Left renal pelvis (tissue), 4 donors: ENCODE results near the gene OR1L6. TPM values are rescaled to one million over a fixed set of nuclear protein-coding genes. Genes with fewer than 3 reads are reported as not detected.

Source experiments
- DNase-seq, 4 donors: peaks; one replicate each; pipeline ENCODE4 v3.0.0-alpha.2; 2013; ENCODE audit warnings: low read depth in 4 of 4, low spot score in 3 of 4
- polyA plus RNA-seq, 4 donors: library from polyadenylated mRNA; unstranded; fragments of 120-200 nt; gene quantifications; one replicate each; pipeline ENCODE4 v1.2.1, GENCODE V29; 2013; ENCODE audit not compliant: insufficient read length in 4 of 4

OR1L6 gene, protein sequence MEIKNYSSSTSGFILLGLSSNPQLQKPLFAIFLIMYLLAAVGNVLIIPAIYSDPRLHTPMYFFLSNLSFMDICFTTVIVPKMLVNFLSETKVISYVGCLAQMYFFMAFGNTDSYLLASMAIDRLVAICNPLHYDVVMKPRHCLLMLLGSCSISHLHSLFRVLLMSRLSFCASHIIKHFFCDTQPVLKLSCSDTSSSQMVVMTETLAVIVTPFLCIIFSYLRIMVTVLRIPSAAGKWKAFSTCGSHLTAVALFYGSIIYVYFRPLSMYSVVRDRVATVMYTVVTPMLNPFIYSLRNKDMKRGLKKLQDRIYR
- not detected for polyA plus RNA-seq

DNA sequence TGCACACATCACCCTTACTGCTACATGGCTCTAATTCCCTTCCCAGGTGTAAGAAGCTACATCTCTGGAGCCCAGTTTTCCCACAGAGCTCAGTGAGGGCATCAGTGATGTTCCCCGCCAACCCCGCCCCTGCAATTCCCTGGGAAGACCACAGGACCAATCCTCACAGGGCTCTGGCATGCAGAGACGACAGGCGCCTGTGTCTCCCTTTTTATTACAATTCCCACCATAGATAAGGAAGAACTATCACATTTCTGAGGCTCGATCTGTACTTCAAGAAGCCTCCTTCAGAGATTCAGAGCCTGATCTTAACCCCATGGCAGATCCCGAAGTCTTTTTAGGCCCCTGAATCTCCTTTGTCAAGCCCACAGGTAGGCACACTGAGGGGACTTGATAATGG lies at the start of gene OR1L6:
OR1L6 (plus strand) TSS at position 301 of the 400 bp plus-strand sequence. CDS start 7,545 bp downstream, outside the sequence.
- DNase-seq, result no peak

DNA sequence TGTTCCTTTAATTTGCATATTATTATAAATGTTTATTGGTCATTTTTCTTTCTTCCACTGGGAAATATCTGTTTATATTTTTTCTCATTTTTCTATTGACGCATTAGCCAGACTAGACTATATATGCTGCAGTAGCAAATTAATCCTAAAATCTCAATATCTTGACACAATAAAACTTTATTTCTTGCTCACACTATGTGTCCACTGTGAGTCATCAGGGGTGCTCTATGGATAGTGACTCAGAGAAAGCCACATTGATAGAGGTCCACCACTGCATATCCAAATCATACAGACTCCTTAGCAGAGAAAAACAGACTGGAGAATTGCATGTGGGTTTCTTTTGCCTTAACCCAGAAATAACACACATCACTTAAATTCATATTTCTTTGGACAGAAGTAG lies 46.4 kb upstream of the OR1L6 start:
- DNase-seq, result no peak

DNA sequence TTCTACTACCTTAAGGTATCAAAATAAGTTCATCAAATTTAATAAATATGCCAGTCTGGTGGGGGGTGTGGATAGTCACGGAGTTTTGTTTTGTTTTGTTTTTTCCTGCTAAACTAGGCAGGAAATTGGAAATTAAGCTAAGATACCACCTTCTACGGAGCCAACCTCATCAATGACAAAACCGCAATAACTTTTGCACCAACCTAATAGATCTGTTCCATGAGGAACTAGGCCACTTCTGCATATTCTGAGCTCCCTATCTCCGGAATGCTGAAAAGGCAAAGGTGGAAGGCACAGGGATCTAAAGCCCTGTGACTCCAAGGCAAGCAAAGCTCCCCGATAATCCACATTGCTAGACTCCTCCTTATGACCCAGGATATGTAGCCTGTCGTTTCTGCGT lies 24.1 kb upstream of the OR1L6 start:
- no peak for DNase-seq

DNA sequence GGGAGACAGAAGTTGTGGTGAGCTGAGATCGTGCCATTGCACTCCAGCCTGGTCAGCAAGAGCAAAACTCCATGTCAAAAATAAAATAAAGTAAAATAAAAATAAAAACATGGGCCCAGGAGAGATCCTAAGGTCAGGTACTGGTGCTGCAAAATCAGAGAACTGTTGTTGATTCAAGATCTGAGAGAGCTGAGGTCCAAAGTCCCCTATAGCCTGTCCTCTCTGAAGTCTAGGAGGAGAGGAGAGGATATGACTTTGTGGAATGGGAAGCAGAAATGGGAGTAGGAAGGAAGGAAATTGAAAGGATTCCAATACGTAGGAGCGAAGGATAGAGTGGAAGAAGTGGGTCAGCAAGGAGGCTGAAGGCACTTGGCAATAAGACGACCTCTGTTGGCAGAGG lies 22.9 kb upstream of the OR1L6 start:
- no peak for DNase-seq

DNA sequence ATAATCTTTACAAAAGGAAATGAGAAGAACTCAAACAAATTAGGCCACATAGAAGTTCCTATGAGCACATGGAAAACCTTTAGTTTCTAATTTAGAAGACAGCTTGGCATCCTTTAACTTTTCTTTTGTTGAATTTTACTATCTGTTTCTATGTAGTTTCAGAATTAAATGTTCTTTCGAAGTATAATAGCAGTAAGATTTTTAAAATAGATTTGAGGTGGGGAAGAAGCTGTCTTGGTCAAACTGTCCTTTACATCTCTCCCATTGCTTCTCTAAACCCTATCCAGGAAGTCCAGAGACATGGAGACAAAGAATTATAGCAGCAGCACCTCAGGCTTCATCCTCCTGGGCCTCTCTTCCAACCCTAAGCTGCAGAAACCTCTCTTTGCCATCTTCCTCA lies 18.4 kb upstream of the OR1L6 start, which contains the start of gene OR1L4:
OR1L4 (plus strand) TSS at position 301 of the 400 bp plus-strand sequence; CDS start at position 301, 0 bp downstream.
- DNase-seq, result no peak

DNA sequence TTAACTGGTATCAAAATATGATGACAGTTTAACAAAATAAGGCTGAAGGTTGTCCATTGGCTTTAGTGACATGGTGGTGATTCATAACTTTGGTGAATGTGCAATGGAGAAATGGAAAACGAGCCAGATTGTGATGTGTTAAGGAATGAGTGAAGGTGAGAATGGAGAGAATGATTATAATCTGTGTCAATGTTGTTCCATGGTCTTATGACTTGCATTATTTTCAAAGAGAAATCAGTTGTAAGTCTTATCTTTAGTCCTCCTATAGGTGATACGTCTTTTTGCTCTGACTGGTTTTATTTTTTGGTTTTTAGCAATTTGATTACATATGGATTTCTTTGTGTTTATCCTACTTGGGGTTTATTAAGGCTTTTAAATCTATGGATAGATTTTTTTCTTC lies 12.7 kb downstream of the OR1L6 start:
- DNase-seq, result no peak

DNA sequence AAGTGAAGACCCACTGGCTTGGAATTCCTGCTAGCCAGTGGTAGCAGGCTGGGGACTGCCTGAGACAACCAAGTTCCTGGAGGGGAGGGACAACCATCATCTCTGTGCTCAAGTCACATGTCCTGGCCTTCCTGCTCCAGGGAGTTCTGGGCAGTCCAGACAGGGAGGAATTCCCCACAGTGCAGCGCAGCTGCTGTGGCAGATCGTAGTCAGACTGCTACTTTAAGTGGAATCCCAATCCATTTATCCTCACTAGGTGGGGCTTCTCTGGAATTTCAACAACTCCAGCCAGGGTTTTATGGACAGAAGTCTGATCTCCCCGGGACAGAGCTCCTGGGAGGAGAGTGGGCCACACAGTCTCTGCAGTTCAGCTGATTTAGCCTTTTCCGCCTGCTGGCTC lies 25.7 kb downstream of the OR1L6 start:
- DNase-seq, result no peak

DNA sequence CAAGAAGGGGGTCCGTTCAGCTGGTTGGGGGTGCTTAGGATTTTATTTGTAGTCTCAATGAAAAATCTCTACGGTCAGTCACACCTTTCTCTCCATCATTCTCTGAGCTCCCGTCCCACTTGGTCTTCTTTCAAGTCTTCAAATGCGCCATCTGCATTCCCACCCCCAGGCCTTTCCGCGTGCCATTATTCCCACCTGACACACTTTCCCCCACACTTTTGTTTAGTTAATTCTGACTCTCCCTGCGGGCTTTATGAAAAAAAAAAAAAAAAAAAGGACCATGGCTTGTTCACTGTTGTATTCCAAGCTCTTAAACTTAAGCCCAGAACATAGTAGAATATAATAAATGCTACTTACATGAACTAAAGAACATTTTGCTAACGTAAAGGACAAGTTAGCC lies 34.9 kb downstream of the OR1L6 start:
- no peak for DNase-seq

DNA sequence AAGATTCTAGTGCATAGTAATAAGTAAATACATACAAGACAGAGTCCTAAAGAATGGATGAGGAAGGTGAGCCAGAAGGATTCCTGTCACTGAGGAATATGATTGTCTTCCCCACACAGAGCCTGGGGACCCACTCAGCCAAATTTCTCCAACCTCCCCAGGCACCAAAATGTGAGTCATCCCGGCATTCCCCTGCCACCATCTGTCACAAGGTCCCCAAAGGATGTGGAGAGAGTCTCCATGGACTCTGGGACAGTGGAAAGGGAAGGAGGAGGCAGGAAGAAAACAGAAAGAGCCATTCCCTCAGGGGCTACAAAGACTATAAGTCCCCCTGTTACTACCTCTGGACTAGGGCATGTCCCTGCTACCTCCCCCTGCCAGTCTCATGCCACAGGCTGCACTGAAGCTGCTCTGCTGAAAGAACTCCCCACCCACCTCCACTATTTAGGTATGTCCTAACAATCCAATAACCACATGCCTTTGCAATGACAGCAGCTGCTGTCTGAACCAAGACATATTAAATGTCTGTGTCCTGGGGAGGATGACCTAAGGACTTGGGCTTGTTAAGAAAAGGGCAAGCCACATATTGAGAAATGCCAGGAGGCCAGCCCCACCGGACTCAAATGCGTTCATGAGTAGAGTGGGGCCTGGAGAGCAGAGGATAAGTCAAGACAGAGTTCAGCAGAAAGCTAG lies 36.0 kb downstream of the OR1L6 start:
- DNase-seq, result no peak

DNA sequence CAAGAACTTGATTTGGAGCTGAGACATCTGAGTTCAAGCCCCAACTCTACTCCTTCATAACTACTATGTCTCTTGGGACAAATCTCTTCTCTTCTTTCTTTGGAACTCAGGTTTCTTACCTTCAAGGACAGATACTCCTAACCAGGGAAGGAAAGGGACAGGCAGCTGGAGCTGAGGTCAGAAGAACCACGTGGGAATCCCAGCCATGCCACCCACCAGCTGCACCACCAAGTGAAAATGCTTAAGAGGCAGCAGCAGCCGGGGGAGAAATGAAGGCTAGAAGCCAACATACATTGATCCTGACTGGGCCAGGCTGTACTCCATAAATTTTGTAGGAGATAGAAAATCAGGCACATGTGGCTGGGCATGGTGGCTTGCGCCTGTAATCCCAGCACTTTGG lies 37.1 kb downstream of the OR1L6 start:
- DNase-seq, result no peak

DNA sequence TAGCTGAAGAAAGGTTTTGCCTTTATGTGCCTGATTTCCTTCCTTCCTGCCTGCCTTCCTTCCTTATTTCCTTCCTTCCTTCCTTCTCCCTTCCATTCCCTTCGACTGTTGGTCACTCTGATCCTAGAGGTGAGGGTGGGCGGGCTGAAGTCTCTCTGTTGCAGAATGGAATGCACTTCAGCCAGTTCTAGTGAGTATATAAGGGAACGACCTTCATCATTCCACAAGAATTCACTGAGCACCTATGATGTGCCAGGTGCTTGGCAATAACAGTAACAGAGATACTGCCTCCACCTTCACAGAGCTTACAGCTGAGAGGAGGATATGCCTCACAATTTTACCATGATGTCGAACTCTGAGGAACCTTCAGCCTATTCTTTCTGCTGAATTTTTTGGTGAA lies 37.9 kb downstream of the OR1L6 start:
- DNase-seq, result no peak

DNA sequence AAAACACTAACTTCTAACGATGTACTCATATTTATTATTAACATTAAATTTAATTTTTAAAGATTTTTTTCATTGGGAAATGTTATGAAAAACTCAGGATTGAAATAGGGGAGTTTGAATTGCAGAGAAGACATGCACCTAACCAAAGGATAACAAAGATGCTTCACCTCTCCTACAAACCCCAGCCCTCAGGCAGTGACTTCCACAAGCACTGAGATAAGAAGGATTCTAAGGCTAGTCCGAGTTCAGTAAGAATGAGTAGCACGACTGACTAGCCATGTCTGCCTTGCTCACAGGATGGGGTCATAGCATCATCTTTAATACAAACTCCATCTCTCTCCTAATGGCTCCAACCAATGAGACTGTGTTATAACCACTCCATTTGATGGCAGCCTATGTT lies 39.6 kb downstream of the OR1L6 start:
- no peak for DNase-seq

DNA sequence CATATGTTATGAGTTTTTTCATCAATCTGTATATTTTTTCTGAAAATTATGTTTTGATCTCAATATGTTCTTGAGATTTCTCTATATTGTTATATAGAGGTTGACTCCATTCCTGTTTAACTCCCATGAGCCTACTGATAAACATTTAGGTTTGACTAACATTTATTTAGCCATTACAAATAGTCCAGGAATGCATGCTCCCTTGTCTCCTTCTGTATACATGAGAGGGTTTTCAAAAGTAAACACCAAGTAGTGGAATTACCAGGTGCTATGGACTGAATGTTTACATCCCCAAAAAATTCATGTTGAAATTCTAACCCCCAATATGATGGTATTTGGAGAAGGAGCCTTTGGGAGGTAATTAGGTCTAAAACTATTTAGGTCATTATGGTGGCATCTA lies 43.2 kb downstream of the OR1L6 start:
- DNase-seq, result no peak

DNA sequence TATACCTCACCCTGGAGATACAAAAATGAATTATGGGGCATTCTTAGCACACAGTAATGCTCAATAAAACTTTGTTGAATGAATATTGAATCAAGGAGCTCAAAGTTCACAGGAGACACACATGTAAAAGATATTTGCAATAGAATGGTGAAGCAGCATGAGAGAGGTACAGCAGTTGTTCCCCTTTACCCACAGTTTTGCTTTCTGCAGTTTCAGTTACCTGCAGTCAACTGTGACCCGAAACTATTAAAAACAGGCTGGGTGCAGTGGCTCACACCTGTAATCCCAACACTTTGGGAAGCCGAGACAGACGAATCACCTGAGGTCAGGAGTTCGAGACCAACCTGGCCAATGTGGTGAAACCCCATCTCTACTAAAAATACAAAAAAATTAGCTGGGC lies 44.2 kb downstream of the OR1L6 start:
- no peak for DNase-seq

DNA sequence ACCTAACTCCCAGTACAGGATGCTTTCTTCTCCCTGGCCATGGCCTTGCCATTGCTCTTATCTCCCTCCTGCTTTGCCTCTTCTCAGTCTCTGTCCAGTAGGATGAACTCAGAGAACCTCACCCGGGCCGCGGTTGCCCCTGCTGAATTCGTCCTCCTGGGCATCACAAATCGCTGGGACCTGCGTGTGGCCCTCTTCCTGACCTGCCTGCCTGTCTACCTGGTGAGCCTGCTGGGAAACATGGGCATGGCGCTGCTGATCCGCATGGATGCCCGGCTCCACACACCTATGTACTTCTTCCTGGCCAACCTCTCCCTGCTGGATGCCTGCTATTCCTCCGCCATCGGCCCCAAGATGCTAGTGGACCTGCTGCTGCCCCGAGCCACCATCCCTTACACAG lies 46.7 kb downstream of the OR1L6 start, which contains the start of gene OR5C1:
OR5C1 (plus strand) TSS at position 103 of the 400 bp plus-strand sequence; CDS start at position 103, 0 bp downstream.
- DNase-seq, result no peak

DNA sequence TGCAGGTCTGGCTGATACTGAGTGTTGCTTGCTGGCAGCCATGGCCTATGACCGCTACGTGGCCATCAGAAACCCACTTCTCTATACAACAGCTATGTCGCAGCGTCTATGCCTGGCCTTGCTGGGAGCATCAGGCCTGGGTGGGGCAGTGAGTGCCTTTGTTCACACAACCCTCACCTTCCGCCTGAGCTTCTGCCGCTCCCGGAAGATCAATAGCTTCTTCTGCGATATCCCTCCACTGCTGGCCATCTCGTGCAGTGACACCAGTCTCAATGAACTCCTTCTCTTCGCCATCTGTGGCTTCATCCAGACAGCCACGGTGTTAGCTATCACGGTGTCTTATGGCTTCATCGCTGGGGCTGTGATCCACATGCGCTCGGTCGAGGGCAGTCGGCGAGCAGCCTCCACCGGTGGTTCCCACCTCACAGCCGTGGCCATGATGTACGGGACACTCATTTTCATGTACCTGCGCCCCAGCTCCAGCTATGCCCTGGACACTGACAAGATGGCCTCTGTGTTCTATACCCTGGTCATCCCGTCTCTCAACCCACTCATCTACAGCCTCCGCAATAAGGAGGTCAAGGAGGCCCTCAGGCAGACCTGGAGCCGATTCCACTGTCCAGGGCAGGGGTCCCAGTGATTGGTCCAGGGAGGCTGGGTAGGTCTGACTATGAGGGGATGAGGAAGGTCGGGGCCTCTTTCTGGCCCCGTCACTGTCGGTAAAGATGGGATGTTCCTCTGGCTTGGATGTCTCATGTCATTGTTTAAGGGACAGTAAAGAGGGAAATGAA lies 47.3 kb downstream of the OR1L6 start:
- no peak for DNase-seq

DNA sequence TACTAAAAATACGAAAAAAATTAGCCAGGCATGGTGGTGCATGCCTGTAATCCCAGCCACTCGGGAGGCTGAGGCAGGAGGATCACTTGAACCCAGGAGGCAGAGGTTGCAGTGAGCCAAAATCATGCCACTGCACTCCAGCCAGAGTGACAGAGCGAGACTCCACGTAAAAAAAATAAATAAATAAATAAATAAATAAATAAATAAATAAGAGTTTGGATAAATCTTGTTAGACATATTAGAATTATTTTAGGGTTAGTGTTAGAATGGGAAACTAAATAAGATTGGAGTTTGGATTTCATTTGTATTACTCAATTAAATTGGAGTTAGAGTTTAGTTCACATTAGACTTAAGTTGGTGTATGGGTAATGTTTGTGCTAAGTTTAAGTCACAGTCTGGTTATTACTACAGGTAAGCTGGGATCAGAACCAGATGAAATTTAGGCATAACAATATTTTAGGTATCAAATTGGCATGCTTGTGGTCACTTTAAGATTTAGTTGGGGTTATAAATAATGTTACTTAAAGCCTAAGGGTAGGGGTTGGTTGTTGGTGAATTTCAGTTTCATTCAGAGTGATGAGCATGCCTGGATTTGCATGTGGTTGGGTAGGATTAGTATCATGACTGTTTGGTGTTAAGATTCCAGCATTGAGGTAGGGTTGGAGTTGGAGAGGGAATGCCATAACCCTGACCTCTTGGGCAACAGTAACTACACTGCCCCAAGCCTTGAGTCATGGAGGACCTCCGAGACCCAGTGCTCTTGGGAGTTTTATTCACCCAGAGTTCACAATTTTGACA lies 50.0 kb downstream of the OR1L6 start:
- DNase-seq, result no peak

DNA sequence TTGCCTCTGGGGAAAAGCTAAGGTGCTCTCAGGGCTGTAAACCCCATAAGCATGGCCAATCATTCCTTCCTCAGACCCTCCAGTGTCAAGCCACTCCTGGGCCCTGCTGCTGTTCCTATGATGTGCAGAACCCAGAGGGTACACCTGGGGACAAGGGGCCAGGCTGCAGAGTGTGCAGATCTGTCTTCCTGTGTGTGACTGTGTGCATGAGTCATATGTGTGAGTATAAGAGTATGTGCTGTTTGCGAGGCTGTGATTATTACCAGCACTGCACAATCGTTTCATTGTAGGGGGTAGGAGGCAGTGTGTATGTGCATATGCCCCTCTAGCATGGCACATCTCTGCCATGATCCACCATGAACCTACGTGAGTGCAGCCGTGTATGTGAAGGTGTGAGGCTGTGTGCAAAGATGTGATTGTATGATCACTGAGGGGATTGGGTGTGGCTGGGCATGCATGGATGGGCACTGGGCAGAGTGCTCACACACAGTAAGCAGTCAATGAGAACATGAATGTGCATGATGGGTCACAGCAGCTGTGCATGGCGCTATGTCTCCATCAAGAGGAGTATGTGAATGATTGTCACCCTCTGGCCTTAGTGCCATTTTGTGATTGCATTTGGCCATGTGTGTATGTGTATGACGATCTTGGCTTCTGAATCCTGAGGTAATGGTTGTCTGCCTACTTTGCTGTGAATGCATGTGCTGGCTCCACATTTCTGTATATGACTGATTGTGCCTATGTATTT lies 55.4 kb downstream of the OR1L6 start:
- DNase-seq, result no peak
